Measurements from ENCODE around the gene POLA1. TPM values are rescaled to one million over a fixed set of nuclear protein-coding genes. Genes with fewer than 3 reads are reported as not detected.
"Not testable (repeated sequence)": the region's sequence is repeated elsewhere in the genome, so short reads cannot be mapped to it uniquely, and the experiment has no call there.

Gene POLA1
- total RNA-seq, 1 donor from 2014 or later = 25.5 TPM

DNA sequence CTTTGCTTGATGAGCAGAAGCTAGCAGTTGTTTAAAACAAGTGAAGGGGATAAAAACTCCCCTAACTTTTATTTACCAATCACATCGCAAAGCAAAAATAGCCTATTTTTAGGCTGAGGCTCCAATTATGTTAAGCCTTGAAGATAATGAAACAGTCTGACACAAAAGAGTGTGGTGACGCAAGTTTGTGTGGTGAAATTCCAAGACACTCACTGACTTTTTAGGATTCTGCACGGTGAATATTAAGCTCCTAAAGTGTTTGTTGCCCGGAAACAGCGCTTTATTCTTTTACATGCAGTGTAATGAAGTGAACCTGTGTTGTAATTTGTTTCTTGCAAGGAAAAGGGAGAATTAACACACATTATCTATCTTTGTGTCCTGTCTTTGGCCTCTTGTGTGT is 74.8 kb downstream of the POLA1 start:
- ATAC-seq (no peak), DNase-seq (ENCODE audit: low spot score) (no peak)
- intact Hi-C loops (cut with DNase I) = no loop called here

DNA sequence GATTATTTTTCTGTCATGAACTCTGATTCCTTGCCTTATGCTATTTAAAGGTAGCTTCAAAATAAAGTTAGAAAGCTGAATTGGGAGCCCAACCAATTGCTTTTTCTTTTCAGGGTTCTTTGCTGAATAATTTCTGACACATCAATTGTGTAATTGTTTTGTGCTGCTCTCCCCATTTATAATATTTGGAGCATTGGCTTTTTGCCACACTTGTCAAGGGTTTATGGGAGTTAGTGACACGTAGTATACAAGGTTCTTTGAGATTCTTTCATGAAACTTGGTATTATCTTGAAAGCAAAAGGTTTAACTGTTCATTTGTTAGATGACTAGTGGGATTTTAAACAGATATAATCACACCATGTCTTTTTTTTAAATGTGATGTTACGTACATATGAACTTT is 80.9 kb downstream of the POLA1 start:
- intact Hi-C loops (cut with DNase I) = no loop called here
- ATAC-seq (no peak), DNase-seq (ENCODE audit: low spot score) (no peak)

DNA sequence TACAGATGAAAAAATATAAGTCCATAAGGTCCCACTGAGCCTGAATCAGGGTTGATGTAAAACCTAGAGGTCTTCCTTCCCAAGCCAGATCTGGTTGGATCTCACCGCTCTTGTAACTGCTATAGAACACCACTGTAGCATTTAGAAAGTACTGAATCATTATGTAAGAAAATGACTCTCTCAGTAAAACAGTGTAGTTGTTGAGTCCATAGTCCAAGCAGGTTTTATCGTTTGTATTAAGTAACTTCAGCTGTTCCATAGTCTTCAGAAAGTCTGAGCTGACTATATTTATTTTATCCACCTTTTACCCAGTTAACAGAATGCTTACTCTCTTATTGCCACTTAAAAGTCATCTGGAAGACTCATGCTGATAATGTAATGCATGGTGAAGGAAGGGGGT is 82.2 kb downstream of the POLA1 start:
- no peak for DNase-seq (ENCODE audit: low spot score)
- no peak for ATAC-seq
- intact Hi-C loops (cut with DNase I) = no loop called here

DNA sequence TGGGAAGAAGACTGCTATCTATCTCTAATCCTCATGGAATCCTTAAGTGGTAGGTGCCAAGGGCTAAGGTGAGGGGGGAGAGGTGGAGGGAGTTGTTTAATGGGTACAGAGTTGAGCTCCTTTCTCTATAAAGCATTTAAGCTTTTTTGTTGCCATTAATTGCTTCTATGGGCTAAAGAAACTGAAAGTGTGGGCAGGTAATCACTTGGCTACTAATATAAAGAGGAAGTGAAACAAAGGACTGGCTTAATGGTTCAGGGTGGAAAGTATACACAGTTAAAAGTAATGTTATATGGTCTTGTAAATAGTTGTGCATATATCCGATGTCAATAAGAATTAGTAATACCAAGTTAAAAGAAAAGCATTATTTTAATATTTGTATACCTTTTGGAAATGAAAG is 83.9 kb downstream of the POLA1 start:
- ATAC-seq = no peak
- intact Hi-C loops (cut with DNase I) = no loop called here
- no peak for DNase-seq (ENCODE audit: low spot score)

DNA sequence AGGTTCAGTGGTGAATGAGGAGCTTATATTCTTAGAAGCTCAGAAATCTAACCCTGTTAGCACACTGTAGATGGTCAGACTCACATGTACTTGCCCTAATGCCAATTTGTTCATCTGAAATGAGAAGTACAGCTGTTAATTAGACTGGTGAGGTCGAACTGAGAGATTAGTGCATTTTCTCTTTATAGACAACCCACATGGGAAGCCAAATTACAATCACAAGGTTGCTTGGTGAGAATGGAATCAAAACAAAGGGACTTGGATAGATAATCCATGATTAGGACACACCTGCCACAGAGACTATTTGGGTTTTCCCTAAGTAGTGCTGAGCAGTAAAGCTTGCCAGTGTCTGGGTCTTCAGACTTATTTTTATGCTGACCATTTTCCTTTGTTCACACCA is 88.3 kb downstream of the POLA1 start:
- ATAC-seq = no peak
- DNase-seq (ENCODE audit: low spot score) = no peak
- intact Hi-C loops (cut with DNase I) = no loop called here

DNA sequence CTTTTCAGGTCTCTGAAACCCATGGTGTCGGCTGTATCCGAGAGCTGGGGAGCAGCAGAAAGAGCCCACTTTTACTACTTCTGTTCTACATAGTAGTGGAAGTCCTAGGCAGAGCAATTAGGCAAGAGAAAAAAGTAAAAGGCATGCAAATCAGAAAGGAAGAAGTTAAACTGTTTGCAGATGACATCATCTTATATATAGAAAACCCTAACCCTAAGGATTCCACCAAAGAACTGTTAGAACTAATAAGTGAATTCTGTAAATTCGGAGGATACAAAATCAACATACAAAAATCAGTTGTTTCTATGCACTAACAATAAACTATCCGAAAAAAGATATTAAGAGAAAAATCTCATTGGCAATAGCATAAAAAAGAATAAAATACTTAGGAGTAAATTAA is 95.3 kb downstream of the POLA1 start:
- no peak for ATAC-seq
- no peak for DNase-seq (ENCODE audit: low spot score)
- intact Hi-C loops (cut with DNase I) = no loop called here

DNA sequence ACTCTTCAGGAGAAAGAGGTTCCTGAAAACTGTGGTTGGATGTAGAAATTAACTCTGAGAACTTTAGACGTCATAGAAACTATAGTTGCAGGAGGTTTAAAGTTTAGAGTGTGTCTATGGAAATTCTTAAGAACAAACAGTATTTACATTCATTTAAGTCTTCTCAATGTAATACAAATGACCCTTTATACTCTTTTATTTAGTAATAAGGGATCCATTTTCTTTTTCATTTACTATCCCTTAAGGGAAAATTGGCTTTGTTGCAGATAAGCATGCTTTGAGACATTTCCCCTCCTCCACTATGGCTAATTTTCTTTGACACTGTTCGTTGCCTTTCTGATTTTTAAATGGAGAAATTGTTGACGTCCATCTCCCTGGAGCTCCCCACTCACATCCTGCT is 96.4 kb downstream of the POLA1 start:
- no peak for ATAC-seq
- intact Hi-C loops (cut with DNase I) = no loop called here
- DNase-seq (ENCODE audit: low spot score) = no peak

DNA sequence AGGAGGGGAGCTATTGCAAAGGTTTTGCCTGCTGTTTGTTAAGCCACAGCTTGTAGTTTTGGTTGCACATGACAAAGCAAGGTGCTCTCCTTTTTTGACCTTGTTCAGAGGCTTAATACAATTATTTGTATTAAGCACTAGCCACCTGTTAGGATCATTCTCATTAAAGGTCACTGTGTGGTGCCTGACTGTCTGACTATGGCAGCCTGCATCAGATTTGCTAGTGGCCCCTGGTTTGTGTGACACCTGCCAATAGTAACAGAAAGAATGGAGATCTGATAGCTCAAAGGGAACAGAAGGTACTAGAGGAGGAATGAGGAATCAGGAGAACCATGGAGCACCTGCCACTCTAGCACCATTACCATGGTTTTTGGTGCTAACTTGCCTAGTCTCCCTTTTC is 102.5 kb downstream of the POLA1 start:
- no peak for DNase-seq (ENCODE audit: low spot score)
- intact Hi-C loops (cut with DNase I) = no loop called here
- ATAC-seq = no peak

DNA sequence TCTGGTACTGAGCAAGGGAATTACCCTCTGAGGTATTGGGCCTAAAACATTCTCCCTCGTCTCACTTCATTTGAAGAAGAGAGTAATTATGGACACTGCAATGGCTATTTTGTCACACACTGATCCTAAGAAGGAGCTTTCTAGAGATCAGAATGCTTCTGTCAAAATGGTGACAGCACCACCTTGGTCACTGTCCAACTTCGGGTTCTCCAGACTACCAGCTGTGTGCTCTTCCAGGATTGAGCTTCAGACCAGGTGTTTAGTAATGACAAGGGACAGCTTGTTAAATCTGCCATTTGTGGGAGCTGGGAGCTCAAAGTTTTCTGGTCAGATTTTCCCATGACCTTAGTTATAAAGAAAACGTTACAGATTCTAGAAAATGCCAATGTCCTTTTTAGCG is 105.4 kb downstream of the POLA1 start:
- no peak for ATAC-seq
- intact Hi-C loops (cut with DNase I) = no loop called here
- DNase-seq (ENCODE audit: low spot score) = no peak

DNA sequence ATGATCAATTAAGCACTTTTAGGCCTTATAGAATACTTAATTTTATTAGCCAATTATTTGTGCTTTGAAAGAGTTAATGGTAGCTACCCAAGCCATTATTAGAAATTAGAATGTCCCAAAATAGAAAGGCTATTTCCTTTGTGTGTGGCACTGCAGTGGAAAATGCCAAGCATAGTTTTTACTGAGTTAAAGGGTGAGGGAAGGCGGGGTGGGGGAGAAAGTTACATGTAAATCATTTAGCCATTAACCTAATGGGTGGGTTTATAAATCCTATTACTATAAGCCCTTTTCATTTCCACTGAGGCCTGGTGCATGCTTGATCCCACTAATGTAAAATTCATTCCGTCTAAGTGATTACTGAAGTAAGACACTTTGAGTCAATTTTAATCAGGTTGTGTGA is 105.8 kb downstream of the POLA1 start:
- intact Hi-C loops (cut with DNase I) = no loop called here
- DNase-seq (ENCODE audit: low spot score) (no peak), ATAC-seq (no peak)

DNA sequence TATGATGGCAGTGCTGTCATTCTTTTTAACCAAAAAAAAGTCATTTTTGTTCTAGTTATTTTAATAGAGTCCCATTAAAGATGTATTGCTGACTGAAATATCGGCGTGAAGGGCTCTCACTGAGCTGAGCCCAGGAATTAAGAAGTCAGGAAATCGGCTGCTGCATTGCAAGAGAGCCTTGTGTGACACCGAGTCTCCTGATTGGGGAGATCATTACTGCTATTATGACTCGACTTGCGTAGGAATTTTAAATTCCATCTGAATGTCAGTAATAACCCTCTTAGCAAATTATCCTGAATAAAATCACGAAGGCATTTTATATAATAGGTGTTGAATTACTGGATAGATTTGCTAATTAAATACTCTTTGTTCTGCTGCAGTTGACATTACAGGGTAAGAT is 111.5 kb downstream of the POLA1 start:
- intact Hi-C loops (cut with DNase I) = no loop called here
- DNase-seq (ENCODE audit: low spot score) (no peak), ATAC-seq (no peak)

DNA sequence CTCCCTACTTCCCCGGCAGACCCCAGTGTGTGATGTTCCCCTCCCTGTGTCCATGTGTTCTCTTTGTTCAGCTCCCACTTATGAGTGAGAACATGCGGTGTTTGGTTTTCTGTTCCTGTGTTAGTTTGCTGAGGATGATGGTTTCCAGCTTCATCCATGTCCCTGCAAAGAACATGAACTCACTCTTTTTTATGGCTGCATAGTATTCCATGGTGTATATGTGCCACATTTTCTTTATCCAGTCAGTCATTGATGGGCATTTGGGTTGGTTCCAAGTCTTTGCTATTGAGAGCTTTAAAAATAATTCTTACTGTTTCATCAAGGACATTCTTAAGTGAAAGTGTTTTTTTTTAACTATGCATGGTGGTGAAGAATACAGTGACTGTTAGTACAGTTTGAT is 126.1 kb downstream of the POLA1 start:
- ATAC-seq; intact Hi-C loops (cut with DNase I); DNase-seq (ENCODE audit: low spot score): not testable (repeated sequence)

DNA sequence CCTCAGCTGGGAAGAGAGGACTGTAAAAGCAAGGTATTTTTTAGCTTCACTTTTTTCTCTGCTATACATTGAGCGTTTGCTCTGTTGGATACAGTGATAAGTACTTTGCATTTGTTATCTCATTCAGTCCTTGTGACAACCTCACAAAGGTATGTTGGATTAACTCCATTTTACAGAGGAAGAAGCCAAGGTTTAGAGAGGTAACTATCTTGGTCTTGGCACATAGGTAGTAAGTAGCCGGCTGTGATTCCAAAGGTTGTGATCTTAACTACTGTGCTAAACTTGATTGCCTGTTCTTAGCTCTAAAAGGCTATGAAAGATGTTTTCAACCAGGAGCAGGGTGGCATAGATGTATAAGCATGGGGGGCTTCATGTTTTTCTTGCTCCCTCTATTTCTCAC is 134.4 kb downstream of the POLA1 start:
- no peak for DNase-seq (ENCODE audit: low spot score)
- intact Hi-C loops (cut with DNase I) = no loop called here
- ATAC-seq = no peak

DNA sequence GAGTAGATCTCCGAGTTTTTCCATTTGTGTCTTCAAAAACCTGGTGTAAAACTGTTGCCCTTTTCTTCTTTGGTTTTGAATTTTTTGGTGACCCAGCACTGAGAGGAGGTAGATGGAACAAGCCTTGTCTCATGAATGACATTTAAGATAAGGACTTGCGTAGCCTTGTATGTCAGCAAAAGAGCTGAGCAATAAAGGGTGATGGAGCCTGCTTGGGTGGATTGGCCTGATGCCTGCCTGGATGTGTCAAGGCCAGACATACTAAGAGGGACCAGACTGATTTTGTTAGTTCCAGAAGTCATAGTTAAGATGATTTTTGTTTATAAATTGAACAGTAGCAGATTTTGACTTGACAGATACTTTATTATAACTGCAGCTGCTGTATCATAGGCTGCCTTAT is 134.9 kb downstream of the POLA1 start:
- no peak for ATAC-seq
- intact Hi-C loops (cut with DNase I) = no loop called here
- no peak for DNase-seq (ENCODE audit: low spot score)

DNA sequence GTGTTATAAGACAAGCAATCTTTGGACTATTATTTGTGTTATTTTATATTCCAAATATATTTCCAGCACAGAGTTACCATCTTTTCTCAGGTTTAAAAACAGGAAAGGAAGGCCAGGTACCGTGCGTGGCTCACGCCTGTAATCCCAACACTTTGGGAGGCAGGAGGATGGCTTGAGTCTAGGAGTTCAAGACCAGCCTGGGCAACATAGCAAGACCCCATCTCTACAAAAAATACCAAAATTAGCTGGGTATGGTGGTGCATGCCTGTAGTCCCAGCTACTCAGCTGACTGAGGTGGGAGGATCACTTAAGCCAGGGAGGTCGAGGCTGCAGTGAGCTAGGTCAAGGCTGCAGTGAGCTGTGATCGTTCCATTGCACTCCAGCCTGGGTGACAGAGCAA is 140.0 kb downstream of the POLA1 start:
- intact Hi-C loops (cut with DNase I) = no loop called here
- ATAC-seq = no peak
- DNase-seq (ENCODE audit: low spot score) = no peak

DNA sequence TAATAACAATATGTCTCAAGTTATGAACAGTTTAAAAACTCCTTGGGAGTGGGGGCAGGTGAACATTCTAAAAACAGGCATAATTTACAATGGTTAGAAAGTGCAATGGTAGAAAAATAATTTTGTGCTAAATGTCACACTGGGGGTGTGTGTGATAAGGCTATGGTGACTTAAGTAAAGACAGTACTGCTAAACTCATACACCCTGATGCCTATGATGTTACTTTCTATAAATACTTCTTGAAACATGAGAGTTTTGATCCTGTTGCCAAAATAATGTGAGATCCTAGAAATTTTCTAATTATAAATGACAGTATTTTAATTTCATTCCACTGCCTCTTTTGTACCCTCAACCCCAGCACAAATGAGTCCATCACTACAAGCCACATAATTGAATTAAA is 144.2 kb downstream of the POLA1 start:
- DNase-seq (ENCODE audit: low spot score) (no peak), ATAC-seq (no peak)
- intact Hi-C loops (cut with DNase I) = no loop called here

DNA sequence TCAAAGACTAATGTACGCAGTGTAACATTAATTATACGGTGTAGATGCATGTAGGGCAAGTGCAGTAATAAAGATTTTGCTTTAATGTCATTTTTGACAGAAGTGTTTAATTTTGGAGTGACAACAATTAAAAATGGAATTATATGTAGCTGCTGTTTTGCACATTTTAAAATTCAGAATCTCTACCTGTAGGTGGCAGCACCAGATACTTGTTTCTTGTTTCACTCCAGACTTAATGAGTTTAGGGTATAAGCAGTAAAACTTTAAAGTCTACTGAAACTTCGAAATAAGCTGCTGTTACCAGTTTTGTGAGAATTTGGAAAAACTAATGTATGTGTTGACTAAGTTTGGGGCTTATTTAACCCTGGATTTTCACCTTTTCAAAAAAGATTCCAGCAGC is 144.9 kb downstream of the POLA1 start:
- ATAC-seq (no peak), DNase-seq (ENCODE audit: low spot score) (no peak)
- intact Hi-C loops (cut with DNase I) = no loop called here

DNA sequence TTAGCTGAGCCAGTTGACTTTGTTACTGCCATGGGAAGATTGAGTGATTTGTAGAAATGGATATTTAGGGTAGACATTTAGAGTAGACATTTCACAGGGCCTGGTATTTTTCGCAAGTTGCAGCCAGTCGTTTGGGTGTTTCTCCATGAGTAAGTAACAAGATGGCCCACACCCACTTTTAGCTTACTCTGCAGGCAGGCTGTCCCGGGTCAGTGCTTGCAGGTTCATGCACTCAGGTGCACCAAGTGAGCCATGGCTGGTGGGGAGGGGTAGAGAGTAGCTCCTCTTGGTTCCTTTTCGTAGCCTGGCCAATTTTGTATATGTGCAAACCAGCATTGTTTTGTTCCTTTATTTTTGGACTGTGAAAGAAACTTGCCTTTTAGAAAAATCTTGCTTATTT is 145.6 kb downstream of the POLA1 start:
- DNase-seq (ENCODE audit: low spot score) (no peak), ATAC-seq (no peak)
- intact Hi-C loops (cut with DNase I) = no loop called here

DNA sequence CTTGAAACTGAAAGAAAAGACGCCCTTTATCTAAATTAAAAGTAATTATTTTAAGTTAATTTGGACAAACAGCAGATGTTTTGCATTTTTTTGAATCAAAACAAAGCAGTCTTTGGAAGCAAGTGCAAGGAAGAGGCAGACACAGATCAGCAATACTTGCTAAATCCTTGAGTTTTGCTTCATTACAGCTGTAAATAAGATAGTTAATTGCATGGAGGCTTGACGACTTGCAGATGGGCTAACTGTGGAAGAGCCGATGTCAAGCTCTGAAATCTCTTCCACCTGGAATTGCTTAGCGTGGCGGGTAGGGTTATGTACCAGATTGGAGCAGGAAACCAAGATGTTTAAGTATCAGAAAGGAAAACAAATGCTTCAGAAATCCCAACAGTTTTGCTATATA is 148.8 kb downstream of the POLA1 start:
- ATAC-seq (peak; percentile 28), DNase-seq (ENCODE audit: low spot score) (no peak)
- intact Hi-C loops (cut with DNase I) = no loop called here

DNA sequence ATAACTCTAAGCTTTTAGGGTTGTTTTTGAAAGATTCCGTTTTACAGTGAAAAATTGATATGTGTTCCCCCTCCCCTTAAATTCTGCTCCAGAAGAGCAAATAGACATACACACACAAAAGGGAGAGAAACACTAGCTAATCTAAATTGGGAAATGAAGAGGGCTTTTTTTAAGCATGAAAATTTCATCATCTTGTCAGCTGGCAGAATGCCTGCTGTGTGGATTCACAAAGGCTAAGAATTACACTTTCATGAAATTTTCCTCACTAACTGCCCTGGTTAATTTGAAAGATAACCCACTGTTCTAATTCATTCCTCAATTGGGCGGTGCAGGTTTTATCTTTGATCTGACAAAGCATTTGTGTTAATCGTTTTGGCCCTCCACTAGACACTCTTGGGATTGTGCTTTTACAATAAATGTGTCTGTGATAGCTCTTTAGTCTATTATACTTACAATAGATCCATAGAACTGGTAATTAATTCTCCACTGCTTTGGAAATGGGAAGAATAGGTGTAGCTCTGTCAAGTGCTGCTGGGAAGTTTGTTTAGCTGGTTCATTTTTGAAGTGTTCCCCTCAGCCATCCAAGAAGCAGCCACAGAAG is 152.9 kb downstream of the POLA1 start:
- ATAC-seq (no peak), DNase-seq (ENCODE audit: low spot score) (no peak)
- intact Hi-C loops (cut with DNase I) = no loop called here

DNA sequence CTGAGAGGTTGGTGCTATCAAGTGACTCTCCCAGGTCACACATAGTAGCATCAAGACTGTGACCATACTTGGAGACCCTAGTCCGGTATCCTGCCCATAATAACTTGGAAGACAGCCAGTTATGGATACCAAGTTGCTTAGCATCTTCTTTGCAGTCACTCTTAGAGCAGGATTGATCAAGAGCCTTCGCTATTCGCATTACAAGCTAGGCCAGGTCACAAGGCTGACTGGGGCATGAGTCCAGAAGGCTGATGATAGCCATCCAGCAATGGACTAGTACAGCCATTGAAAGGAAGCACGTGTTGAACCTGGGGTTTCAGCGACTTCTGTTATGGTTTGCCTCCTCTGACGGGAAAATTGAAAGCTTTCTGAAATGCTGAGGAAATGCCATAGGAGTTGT is 157.6 kb downstream of the POLA1 start:
- no peak for ATAC-seq
- DNase-seq (ENCODE audit: low spot score) = no peak
- intact Hi-C loops (cut with DNase I) = no loop called here

DNA sequence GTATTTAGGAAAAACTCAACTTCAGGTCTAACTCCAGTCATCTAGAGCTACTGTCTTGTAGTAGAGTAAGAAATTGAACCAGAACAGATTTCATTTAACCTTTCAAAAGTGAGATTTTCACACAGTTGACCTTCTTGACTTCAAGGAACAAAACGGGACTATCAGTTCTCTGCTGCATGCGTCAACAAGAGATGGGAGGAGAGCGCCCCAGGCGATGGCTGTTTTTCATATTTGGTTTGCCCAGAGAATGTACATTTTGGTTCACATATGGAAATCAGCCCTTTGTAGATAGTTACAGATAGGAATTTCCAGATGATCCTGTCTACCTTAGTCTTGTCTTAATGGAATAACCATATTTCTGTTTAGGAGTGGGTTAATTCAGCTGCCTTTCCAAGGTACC is 158.1 kb downstream of the POLA1 start:
- intact Hi-C loops (cut with DNase I) = no loop called here
- DNase-seq (ENCODE audit: low spot score) (no peak), ATAC-seq (no peak)

All from sciatic nerve (tissue), 2 donors.